Stimulated activated CD4-positive, alpha-beta T cell treated with anti-CD3 and anti-CD28 coated beads, Interleukin-12 subunit alpha, Interleukin-12 subunit beta, amount 100 ng/mL, for 4 hours (primary cell): ENCODE data around the gene NR1I3.

Source experiments
- DNase-seq: peaks from one replicate; pipeline ENCODE4 v3.0.0-alpha.2; 2020

The NR1I3 gene

DNA sequence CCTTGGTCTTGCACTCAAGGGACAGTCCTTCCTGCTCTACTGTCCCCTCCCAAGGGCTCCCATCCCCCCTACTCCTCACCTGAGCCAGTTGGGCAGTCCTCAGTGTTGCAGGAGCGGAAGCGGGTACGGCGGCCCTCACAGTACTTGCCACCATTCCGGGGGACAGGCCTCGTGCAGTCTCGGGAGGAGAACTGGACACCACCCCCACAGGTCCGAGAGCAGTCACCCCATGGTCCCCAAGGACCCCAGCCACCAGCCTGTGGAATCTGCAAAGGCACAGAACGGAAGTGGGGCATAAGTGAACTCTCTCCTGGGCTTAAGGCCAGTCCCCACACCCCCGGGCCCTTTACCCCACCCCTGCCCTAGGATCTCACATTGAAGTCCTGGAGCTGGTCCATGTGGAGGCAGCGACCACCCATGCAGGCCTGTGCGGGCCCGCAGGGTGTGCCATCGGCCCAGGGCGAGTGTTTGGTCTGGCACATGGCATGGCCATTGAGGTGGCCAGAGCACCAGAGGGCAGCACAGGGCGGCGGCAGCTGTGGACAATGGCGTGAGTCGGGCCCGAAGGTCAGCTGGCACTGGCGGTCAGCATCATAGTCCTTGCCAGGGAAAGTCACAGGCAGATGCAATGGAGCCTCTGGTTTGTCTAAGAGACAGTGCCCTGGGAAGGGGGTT lies 44.3 kb downstream of the NR1I3 start:
- no peak for DNase-seq

DNA sequence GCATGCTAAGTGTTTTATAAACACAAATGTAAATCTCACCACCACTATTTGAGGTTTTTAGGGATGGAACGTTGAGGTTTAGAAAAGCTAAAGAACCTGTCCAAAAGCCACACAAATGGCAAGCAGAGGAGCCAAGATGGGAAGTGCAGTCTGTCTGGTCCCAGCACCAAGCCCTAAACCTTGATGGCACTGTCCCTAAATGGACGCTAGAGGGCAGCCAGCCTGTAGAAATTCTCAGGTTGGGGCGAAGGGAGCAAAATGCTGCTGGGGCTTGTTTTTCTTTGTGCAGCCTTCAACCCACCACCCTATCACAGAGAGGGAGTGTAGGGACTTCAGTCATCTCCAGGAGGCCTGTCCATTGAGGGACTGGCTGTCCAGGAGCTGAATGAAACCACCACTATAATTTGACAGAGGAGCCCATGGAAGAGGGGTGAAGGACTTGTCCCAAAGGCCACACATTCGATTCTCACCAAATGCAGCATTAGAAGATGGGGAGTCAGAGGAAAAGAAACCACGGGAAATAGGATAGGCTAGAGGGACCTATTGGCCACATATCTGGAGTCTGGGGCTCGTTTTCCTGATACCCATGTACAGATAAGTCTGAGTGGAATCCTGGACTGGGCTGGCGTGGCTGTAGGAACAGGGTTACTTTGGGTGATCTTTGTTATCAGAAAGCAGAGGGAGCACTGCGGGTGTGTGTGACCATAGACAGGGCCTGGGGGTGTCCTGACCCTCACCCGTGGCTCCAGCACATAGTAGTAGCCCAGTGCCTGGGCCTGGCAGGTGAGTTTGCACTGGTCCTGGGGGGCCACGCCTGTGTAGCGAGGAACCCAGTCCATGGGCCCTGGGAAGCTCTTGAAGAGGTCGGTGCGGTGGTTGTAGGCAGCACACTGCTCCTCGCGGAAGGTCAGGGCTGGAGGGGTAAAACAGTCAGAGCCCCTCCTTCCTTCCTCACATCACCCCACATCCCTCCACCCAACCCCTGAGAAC lies 45.2 kb downstream of the NR1I3 start:
- DNase-seq: peak; percentile 59

DNA sequence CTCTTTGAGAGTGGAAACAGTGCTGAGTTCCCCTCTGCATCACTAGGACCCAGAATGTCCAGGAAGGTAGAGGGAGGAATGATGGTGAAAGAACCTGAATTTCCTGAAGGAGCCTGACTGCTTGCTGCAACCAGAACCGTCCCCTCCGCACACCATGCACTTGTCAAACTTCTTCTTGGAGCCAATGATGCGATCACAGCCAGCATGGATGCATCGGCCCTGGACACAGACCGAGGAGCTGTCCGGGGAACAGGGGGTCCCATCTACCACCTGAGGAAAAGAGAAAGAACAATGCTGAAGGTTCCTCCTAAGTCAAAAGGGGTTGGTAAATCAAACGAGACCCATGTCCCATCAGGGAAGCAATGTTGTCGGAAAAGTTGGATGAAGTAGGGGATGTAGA lies 46.0 kb downstream of the NR1I3 start:
- DNase-seq: no peak

DNA sequence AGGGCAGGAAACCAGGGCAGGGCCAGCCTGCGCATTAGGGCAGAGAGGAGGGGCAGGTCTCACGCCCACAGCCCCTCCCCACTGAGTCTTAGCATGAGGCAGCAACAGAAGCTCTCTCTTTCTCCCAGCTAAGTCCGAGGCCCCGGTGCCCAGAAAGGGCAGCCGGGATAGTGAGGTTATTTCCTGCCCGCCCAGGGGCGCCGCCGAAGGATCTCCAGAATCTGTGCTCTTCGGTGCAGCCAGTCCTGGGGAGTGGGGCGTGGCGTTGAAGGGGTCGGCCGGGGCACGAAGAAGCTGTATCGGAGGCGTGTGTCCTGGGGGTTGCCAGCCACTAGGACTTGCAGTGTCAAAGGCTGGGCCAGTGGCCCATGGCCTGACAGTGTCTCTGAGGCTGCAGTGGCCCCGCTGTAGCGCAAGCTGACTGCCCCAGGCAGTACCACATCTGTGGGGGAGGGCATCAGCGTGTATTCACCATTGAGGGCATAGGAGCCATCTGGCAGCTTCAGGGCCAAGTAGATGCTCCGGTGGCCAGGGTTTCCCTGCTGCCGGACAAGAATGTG lies 47.0 kb downstream of the NR1I3 start:
- no peak for DNase-seq

DNA sequence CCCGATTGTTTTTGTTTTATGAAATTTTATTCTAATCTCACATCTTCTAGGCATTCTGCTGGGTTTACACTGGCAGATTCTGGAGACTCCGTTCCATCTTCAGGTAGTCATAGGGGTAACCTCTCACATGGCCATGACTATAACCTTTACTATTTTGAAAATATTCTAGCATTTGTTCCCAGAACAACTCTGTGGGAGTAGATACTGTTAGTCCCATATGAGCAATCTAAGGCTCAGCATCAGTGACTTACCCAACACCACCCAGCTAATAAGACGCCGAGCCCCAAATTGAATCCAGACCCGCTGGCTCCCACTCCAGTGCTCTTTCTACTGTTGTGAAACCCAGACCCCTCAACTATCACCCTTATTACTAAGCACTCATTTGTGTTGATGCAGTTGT lies 49.0 kb downstream of the NR1I3 start:
- no peak for DNase-seq

DNA sequence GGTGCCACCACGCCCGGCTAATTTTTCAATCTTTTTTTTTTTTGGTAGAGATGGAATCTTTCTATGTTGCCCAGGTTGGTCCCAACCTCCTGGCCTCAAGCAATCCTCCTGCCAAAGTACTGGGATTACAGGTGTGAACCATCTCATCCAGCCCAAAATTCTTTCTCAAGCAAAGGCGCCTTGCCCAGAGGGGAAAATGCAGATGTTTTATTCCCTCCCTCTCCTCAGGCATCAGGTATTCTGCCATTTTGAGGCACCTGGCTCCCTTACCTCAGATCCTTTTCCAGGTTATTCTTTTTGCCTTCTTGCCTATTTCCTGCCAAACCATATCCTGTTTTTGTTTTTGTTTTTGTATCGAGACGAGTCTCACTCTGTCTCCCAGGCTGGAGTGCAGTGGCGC lies 49.6 kb downstream of the NR1I3 start:
- no peak for DNase-seq

DNA sequence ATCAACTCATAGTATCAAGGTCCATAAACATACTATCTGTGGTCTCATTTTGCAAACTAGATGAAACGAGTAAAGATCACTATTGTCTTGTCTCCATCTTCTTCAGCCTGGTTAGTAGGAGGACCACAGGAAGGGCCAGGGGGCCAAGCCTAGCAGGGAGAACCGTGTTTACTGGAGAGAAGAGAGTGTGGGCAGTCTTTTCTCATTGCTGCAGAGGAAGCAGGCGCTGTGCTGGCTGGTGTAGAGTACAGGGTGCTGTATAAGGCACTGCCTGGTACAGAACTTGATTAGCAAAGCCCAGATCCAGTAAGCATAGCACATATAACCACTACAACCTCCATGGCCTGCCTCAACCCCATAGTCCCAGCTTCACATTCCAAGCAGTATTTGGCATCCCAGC lies 50.7 kb downstream of the NR1I3 start:
- no peak for DNase-seq

DNA sequence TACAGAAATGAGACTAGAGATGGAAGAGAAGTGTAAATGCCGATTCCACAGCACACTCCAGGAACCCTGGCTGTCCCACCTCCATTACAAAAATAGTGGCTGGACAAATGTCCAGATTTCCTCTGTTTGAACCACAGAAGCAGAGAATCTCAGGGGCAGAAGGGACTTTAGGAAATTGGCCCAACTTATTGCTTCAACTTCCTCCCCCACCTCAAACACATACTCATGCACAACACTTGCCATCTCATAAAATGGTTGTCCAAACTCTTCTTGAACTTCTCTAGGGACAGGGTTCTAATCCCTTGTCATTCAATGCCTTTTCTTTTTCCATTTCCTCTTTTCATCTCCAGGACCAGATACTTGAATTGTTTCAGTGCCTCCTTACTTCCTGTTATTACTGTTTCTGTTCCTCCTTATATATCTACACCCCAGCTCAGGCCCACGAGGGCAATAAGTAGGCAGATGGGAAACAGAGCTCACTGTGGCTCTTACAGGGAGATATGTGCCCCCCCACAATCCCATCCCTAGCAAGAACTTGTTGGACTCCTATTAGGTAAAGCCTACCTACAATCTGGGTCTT lies 52.2 kb downstream of the NR1I3 start:
- DNase-seq: no peak

DNA sequence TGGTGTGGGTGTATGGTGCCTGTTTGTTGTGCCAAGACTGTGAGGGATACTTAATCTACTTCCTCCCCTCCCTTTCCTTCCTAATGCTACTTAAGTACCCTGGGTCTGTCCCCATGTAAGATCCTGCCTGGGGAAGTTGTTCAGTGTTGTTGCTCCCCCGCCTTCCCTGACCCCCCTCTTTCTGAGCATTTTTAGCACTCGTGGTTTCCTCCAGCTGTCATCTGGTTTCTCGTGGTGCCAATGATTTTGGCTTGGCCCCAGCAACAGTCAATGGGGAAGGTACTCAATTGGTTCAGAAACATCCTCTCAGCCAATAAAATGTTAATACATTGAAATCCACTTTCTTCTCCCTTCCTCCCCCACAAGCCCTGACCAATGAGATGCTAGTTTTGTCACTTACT lies 52.7 kb downstream of the NR1I3 start:
- peak; percentile 33 for DNase-seq

DNA sequence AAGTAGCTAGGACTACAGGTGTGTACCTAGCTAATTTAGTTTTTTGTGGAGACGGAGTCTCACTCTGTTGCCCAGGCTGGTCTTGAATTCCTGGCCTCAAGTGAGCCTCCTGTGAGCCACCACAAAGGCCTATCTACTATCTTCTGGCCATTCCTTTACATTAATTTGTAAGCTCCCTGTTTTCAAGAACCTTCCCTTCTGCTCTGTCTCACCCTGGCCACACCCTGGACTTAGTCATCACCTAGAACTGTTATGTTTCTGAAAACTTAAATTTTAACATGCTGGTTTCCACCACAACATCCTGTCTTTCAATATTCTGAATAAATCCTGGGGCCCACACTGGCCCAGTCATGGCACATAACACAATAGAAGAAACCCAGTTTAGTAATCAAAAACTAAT lies 55.8 kb downstream of the NR1I3 start:
- peak; percentile 44 for DNase-seq

DNA sequence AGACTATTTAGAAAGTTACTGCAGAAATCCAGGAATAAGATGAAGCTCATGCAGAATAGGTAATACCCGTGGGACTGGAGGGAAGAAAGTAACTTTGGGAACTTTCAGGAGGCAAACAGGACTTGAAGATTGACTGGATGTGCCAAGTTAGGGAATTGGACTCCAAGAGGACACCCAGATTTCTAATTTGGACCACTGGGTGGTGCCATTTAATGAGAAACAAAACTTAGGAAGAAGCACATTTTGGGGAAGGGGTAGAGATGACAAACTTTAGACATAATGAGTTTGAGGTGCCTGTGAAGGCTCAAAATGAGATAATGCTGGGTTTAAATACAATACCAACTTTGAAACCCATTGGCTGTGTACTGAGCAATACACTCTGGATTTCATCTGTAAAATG lies 57.4 kb downstream of the NR1I3 start:
- no peak for DNase-seq

DNA sequence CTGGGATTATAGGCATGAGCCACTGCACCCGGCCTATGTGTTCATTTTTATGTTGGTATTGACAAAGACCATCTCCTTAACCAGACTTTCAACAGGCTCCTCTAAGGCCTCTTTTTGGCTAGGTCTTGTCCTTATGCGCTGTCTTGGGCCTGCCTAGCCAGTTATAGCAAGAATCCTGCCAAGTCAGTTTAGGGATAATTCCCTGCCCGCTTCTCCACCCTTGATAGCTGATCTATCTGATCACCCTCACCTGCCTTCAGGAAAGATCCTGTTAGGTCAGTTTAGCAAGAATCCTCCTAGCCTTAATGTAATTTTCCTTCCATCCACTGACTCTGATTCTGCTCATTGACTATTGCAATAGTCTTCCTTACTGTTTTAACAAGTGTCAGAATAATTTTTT lies 58.3 kb downstream of the NR1I3 start:
- DNase-seq: no peak
